Pons (tissue), 1 donor: ENCODE results near the gene AQP11.

Experiments used
- DNase-seq: peaks from one replicate; pipeline ENCODE4 v3.0.0-alpha.2; 2016; ENCODE audit warnings: low spot score

Gene AQP11

DNA sequence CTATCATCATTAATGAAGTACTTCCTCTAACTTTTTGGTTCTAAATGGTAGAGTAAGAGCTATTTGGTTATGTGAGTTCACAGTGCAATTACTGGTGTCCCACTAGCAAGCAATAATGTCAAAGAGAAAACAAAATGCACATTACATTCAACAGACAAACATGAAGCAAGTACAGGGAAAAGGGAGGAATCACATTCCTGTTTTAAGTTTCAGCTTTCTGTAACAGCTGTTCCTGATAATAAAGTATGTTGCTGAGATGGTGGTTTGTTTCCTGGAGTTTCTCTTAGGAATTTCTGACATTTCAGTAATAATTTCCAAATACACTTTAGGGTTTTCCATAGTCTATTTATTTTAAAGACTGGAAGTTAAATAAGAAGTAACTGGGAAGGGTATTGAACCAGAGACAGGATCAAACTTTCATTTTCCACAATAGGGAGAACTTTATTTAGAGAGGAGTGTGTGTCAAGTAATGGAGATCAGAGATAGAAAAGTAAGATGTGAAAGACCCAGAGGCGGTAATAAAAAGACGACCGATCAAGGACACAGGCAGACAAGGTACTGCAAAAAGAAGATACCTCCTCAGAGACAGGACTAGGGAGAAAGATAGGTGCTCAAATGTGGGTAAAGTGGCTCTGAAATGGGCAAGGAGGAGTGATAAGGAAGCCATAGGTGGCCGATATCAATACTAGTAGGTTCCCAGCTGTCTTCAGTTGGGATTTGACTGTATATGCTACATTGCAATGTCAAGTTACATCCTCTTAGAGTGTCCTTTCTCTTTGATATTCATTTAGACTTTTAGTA lies 68.7 kb downstream of the AQP11 start:
- no peak for DNase-seq
